Adipose tissue (tissue), 3 donors: ENCODE data around the gene PDE4B. TPM values are rescaled to one million over a fixed set of nuclear protein-coding genes. Genes with fewer than 3 reads are reported as not detected.

Experiments used
- H3K27ac ChIP-seq: one replicate; pipeline ENCODE4 v1.5.1; 2013; ENCODE audit warnings: low read depth, low read length
- WGBS, 3 donors: extraction: QIAGEN DNeasy Blood & Tissue Kit; methylation state at CpG; one replicate each; pipeline ENCODE4 v1.1.7; 2013; 5-methylcytosine and 5-hydroxymethylcytosine counted together
- polyA plus RNA-seq, 3 donors: library from polyadenylated mRNA; stranded (reverse); fragments of 200-250 nt; gene quantifications; one replicate each; pipeline ENCODE4 v1.2.3, GENCODE V29; 2013
- donor health status: healthy with polysubstance abuse.
- donor health status: Bipolar disorder and iron deficiency.
- donor health status: healthy.

Gene PDE4B
- polyA plus RNA-seq, 3 donors: 1.3 to 10.0 (median 9.4) TPM

GRCh38 chr1:66295803-66296202 is 503.1 kb downstream of the PDE4B start:
- WGBS, 3 donors: 71 to 94% (median 87%) methylated on average over 6 of the region's 6 CpGs
- H3K27ac ChIP-seq: no peak overlapping the region

- 75 to 97% (median 93%) methylated on average over 1 of the region's 1 CpG for WGBS, 3 donors
- no peak overlapping the region for H3K27ac ChIP-seq
These were observed 503.7 kb downstream of the PDE4B start for GRCh38 chr1:66296370-66296769.

- WGBS, 3 donors: 57 to 72% (median 62%) methylated on average over 6 of the region's 6 CpGs
- no peak overlapping the region for H3K27ac ChIP-seq
These were observed 504.3 kb downstream of the PDE4B start for GRCh38 chr1:66296951-66297350.

GRCh38 chr1:66298464-66298863 is 505.8 kb downstream of the PDE4B start:
- H3K27ac ChIP-seq: no peak overlapping the region
- WGBS, 3 donors: 66 to 84% (median 81%) methylated on average over 1 of the region's 1 CpG

GRCh38 chr1:66300280-66300971 is 507.7 kb downstream of the PDE4B start:
- no peak overlapping the region for H3K27ac ChIP-seq
- 62 to 69% (median 62%) methylated on average over 7 of the region's 7 CpGs for WGBS, 3 donors

GRCh38 chr1:66300972-66301451 is 508.3 kb downstream of the PDE4B start:
- WGBS, 3 donors: 39 to 58% (median 49%) methylated on average over 4 of the region's 4 CpGs
- H3K27ac ChIP-seq: no peak overlapping the region

- H3K27ac ChIP-seq: no peak overlapping the region
- 67 to 96% (median 95%) methylated on average over 3 of the region's 3 CpGs for WGBS, 3 donors
These were observed 509.6 kb downstream of the PDE4B start for GRCh38 chr1:66302184-66302742.

GRCh38 chr1:66302815-66303214 is 510.1 kb downstream of the PDE4B start:
- 39 to 66% (median 49%) methylated on average over 1 of the region's 1 CpG for WGBS, 3 donors
- no peak overlapping the region for H3K27ac ChIP-seq

- 89 to 98% (median 98%) methylated on average over 2 of the region's 2 CpGs for WGBS, 3 donors
- H3K27ac ChIP-seq: no peak overlapping the region
These were observed 511.0 kb downstream of the PDE4B start for GRCh38 chr1:66303646-66304045.

- 76 to 93% (median 92%) methylated on average over 2 of the region's 2 CpGs for WGBS, 3 donors
- no peak overlapping the region for H3K27ac ChIP-seq
These were observed 511.4 kb downstream of the PDE4B start for GRCh38 chr1:66304128-66304527.

GRCh38 chr1:66305927-66306326 is 513.2 kb downstream of the PDE4B start:
- WGBS, 3 donors: 90 to 98% (median 97%) methylated on average over 4 of the region's 4 CpGs
- no peak overlapping the region for H3K27ac ChIP-seq

- WGBS, 3 donors: 82 to 93% (median 92%) methylated on average over 5 of the region's 5 CpGs
- H3K27ac ChIP-seq: no peak overlapping the region
These were observed 516.5 kb downstream of the PDE4B start for GRCh38 chr1:66309006-66309741.

GRCh38 chr1:66311092-66311491 is 518.4 kb downstream of the PDE4B start:
- H3K27ac ChIP-seq: no peak overlapping the region
- WGBS, 3 donors: 74 to 85% (median 78%) methylated on average over 4 of the region's 4 CpGs

GRCh38 chr1:66311628-66312027 is 518.9 kb downstream of the PDE4B start:
- no peak overlapping the region for H3K27ac ChIP-seq
- 90 to 97% (median 97%) methylated on average over 6 of the region's 6 CpGs for WGBS, 3 donors

- 53 to 62% (median 54%) methylated on average over 4 of the region's 4 CpGs for WGBS, 3 donors
- no peak overlapping the region for H3K27ac ChIP-seq
These were observed 519.7 kb downstream of the PDE4B start for GRCh38 chr1:66312271-66312990.

- no peak overlapping the region for H3K27ac ChIP-seq
These were observed 520.7 kb downstream of the PDE4B start for GRCh38 chr1:66313429-66313828.

- H3K27ac ChIP-seq: no peak overlapping the region
These were observed 523.0 kb downstream of the PDE4B start for GRCh38 chr1:66315671-66316070.

GRCh38 chr1:66316464-66317247 is 524.0 kb downstream of the PDE4B start:
- H3K27ac ChIP-seq: peak overlapping the region; percentile 70
- WGBS, 3 donors: 21 to 25% (median 24%) methylated on average over 3 of the region's 3 CpGs

More at GRCh38 chr1:66315671-66316070, 523.0 kb downstream of the PDE4B start:
- 54 to 82% (median 74%) methylated on average over 4 of the region's 4 CpGs for WGBS, 3 donors
